H1 (cell line): ENCODE measurements around the gene GPR150. TPM values are rescaled to one million over a fixed set of nuclear protein-coding genes. Genes with fewer than 3 reads are reported as not detected.

Experiments used
- CTCF ChIA-PET: fragments of 300-600 bp; sonication (Branson Sonifier 250); formaldehyde crosslinking; loops from one replicate; lab custom pipeline; 2021; ENCODE audit not compliant: partially characterized antibody; lab: Charles Lee
- POLR2A ChIA-PET: fragments of 300-600 bp; sonication (Branson Sonifier 250); formaldehyde crosslinking; loops from one replicate; lab custom pipeline; 2021; ENCODE audit warnings: inconsistent platforms; ENCODE audit not compliant: partially characterized antibody; lab: Charles Lee
- DNase-seq, 2 experiments: peaks; one replicate each; pipeline versions ENCODE4 v3.0.0 to v3.0.0-alpha.2; 2010 to 2022; ENCODE audit warnings: low spot score in 2 of 2, low read depth in 1 of 2, mixed read lengths in 1 of 2
- FAIRE-seq: peaks from 2 replicates; lab custom pipeline; 2011; peaks lifted over from hg19 to GRCh38; lab: Jason Lieb, UNC
- H2AFZ ChIP-seq: 2 replicates; pipeline ENCODE4 v1.8.1; 2012; ENCODE audit warnings: low read length, inconsistent platforms
- H2AK5ac ChIP-seq: 2 replicates; pipeline ENCODE4 v1.6.1; 2013; ENCODE audit warnings: low read depth, low read length
- H2BK120ac ChIP-seq: replicated peaks from 2 replicates; pipeline ENCODE3; 2013; ENCODE audit warnings: low read depth, low read length, inconsistent platforms
- H2BK12ac ChIP-seq: 2 replicates; pipeline ENCODE4 v1.6.1; 2013; ENCODE audit warnings: low read depth, low read length
- H2BK15ac ChIP-seq: 2 replicates; pipeline ENCODE4 v1.6.1; 2013; ENCODE audit warnings: low read length
- H2BK20ac ChIP-seq: 2 replicates; pipeline ENCODE4 v1.6.1; 2013; ENCODE audit warnings: low read length
- H2BK5ac ChIP-seq: 2 replicates; pipeline ENCODE4 v1.6.1; 2013; ENCODE audit warnings: low read depth, low read length
- H3K14ac ChIP-seq: 2 replicates; pipeline ENCODE4 v1.6.1; 2013; ENCODE audit warnings: inconsistent platforms; ENCODE audit not compliant: insufficient read length
- H3K18ac ChIP-seq: 2 replicates; pipeline ENCODE4 v1.6.1; 2013; ENCODE audit warnings: low read length; ENCODE audit errors: extremely low read depth
- H3K23ac ChIP-seq: 2 replicates; pipeline ENCODE4 v1.6.1; 2013; ENCODE audit warnings: inconsistent platforms; ENCODE audit not compliant: insufficient read length
- H3K23me2 ChIP-seq: 2 replicates; pipeline ENCODE4 v1.6.1; 2013; ENCODE audit warnings: low read depth, low read length
- H3K27ac ChIP-seq: 2 replicates; pipeline ENCODE4 v1.6.1; 2011; ENCODE audit warnings: low read depth, low read length, inconsistent platforms
- H3K27me3 ChIP-seq, 4 experiments: replicated peaks in 1 of 4; 1 replicate in 1 of 4; 2 replicates in 3 of 4; pipeline versions ENCODE4 v1.6.1 to v1.8.1; 2011 to 2013; ENCODE audit warnings: low read length in 3 of 4, mild to moderate bottlenecking in 3 of 4, inconsistent platforms in 2 of 4, mixed read lengths in 2 of 4, moderate library complexity in 1 of 4; ENCODE audit not compliant: control insufficient read depth in 3 of 4, insufficient read depth in 3 of 4; ENCODE audit errors: extremely low read depth in 1 of 4
- H3K36me3 ChIP-seq, 4 experiments: 2 replicates each; pipeline versions ENCODE4 v1.6.1 to v1.8.1; 2011 to 2013; ENCODE audit warnings: mild to moderate bottlenecking in 4 of 4, low read length in 3 of 4, moderate library complexity in 2 of 4, control low read depth in 1 of 4, inconsistent platforms in 1 of 4; ENCODE audit not compliant: insufficient read depth in 4 of 4, control insufficient read depth in 2 of 4
- H3K4ac ChIP-seq: replicated peaks from 2 replicates; pipeline ENCODE3; 2013; ENCODE audit warnings: low read length, low read depth, mixed read lengths, inconsistent platforms; ENCODE audit not compliant: insufficient read length
- H3K4me1 ChIP-seq, 4 experiments: replicated peaks in 1 of 4; 1 replicate in 1 of 4; 2 replicates in 3 of 4; pipeline versions ENCODE4 v1.6.1 to v1.8.1; 2011 to 2013; ENCODE audit warnings: low read length in 3 of 4, inconsistent platforms in 2 of 4, mixed read lengths in 1 of 4; ENCODE audit not compliant: insufficient read depth in 4 of 4, control insufficient read depth in 3 of 4
- H3K4me2 ChIP-seq, 2 experiments: 2 replicates each; pipeline versions ENCODE4 v1.6.1 to v1.8.1; 2011 to 2013; ENCODE audit warnings: low read depth in 2 of 2, low read length in 2 of 2, control low read depth in 1 of 2, inconsistent platforms in 1 of 2, mild to moderate bottlenecking in 1 of 2; ENCODE audit not compliant: insufficient read depth in 1 of 2
- H3K4me3 ChIP-seq, 4 experiments: fragments of 200-600, 300-600 bp in 1 of 4; sonication (generic), shearing (Covaris generic), sonication (Bioruptor Twin) in 1 of 4; 2 replicates each; pipeline versions ENCODE4 v1.5.1 to v1.8.1; 2011 to 2016; ENCODE audit warnings: low read length in 4 of 4, low read depth in 3 of 4, control low read depth in 2 of 4, inconsistent platforms in 2 of 4, mild to moderate bottlenecking in 2 of 4, mixed read lengths in 1 of 4, moderate library complexity in 1 of 4; ENCODE audit not compliant: insufficient read depth in 2 of 4; ENCODE audit errors: extremely low read depth in 1 of 4
- H3K56ac ChIP-seq: replicated peaks from 2 replicates; pipeline ENCODE3; 2013; ENCODE audit warnings: low read depth, mild to moderate bottlenecking, mixed read lengths, low read length, inconsistent platforms; ENCODE audit not compliant: insufficient read length
- H3K79me1 ChIP-seq: 2 replicates; pipeline ENCODE4 v1.6.1; 2013; ENCODE audit warnings: low read depth, low read length, control low read depth
- H3K79me2 ChIP-seq, 2 experiments: 2 replicates each; pipeline versions ENCODE4 v1.6.1 to v1.8.1; 2012 to 2013; ENCODE audit warnings: low read length in 2 of 2, mild to moderate bottlenecking in 2 of 2, inconsistent platforms in 1 of 2; ENCODE audit not compliant: insufficient read depth in 2 of 2, control insufficient read depth in 1 of 2
- H3K9ac ChIP-seq, 4 experiments: replicated peaks in 1 of 4; 1 replicate in 1 of 4; 2 replicates in 3 of 4; pipeline versions ENCODE4 v1.6.1 to v1.8.1; 2011 to 2013; ENCODE audit warnings: low read depth in 3 of 4, low read length in 3 of 4, control low read depth in 2 of 4, mild to moderate bottlenecking in 2 of 4, moderate library complexity in 2 of 4, inconsistent platforms in 1 of 4; ENCODE audit errors: extremely low read depth in 1 of 4
- H3K9me3 ChIP-seq, 2 experiments: 2 replicates each; pipeline versions ENCODE4 v1.6.1 to v1.8.1; 2012 to 2013; ENCODE audit warnings: mild to moderate bottlenecking in 2 of 2, moderate library complexity in 2 of 2, control low read depth in 1 of 2, inconsistent platforms in 1 of 2, low read depth in 1 of 2, low read length in 1 of 2, mixed read lengths in 1 of 2; ENCODE audit not compliant: insufficient read depth in 2 of 2
- H4K20me1 ChIP-seq, 2 experiments: replicated peaks in 1 of 2; 2 replicates each; pipeline versions ENCODE3 to v1.8.1; 2011 to 2013; ENCODE audit warnings: inconsistent platforms in 2 of 2, low read length in 2 of 2, mild to moderate bottlenecking in 1 of 2; ENCODE audit not compliant: insufficient read depth in 2 of 2, control insufficient read depth in 1 of 2
- H4K5ac ChIP-seq: 2 replicates; pipeline ENCODE4 v1.6.1; 2013; ENCODE audit warnings: low read length, low read depth, mixed read lengths, inconsistent platforms; ENCODE audit not compliant: insufficient read length
- H4K8ac ChIP-seq: 2 replicates; pipeline ENCODE4 v1.8.0; 2013; ENCODE audit warnings: mild to moderate bottlenecking, moderate library complexity, low read length, inconsistent platforms; ENCODE audit not compliant: insufficient read depth; ENCODE audit errors: extremely low read depth
- H4K91ac ChIP-seq: replicated peaks from 2 replicates; pipeline ENCODE3; 2013; ENCODE audit warnings: low read length, mixed read lengths, inconsistent platforms; ENCODE audit not compliant: insufficient read length
- ASH2L ChIP-seq: fragments of 200-600, 300-600 bp; sonication (generic); IDR thresholded peaks from one replicate; pipeline ENCODE4 v1.7.1; 2017; ENCODE audit warnings: low read length
- CTBP2 ChIP-seq: IDR thresholded peaks from 2 replicates; pipeline ENCODE4 v1.7.0; 2011; ENCODE audit warnings: borderline replicate concordance, mild to moderate bottlenecking, moderate library complexity, mixed read lengths, low read length; ENCODE audit not compliant: insufficient read depth, insufficient read length
- EP300 ChIP-seq, 2 experiments: IDR thresholded peaks; 1 replicate in 1 of 2; 2 replicates in 1 of 2; pipeline ENCODE4 v1.6.1; 2011 to 2012; ENCODE audit warnings: low read depth in 2 of 2, low read length in 2 of 2, mild to moderate bottlenecking in 2 of 2, borderline replicate concordance in 1 of 2, inconsistent platforms in 1 of 2, moderate library complexity in 1 of 2
- EZH2 ChIP-seq: fragments of 200-600 bp; sonication (generic); IDR thresholded peaks from 2 replicates; pipeline ENCODE4 v1.7.1; 2012; ENCODE audit warnings: low read depth, mild to moderate bottlenecking, moderate library complexity, low read length, inconsistent platforms; ENCODE audit not compliant: severe bottlenecking
- KDM5A ChIP-seq: fragments of 200-600 bp; IDR thresholded peaks from 2 replicates; pipeline ENCODE4 v1.7.1; 2012; ENCODE audit warnings: mild to moderate bottlenecking, low read length, inconsistent platforms, mixed read lengths
- RBBP5 ChIP-seq: IDR thresholded peaks from 2 replicates; pipeline ENCODE4 v1.7.1; 2012; ENCODE audit warnings: low read depth, mild to moderate bottlenecking, inconsistent platforms, low read length, moderate library complexity, borderline replicate concordance
- TAF7 ChIP-seq: optimal IDR thresholded peaks from 2 replicates; pipeline ENCODE3; 2011; ENCODE audit warnings: low read depth, mild to moderate bottlenecking, inconsistent platforms, low read length, moderate library complexity, borderline replicate concordance
- TBP ChIP-seq: IDR thresholded peaks from 2 replicates; pipeline ENCODE4 v1.6.1; 2011; ENCODE audit warnings: low read depth, low read length, improper control_type of control experiment
- YY1 ChIP-seq: IDR thresholded peaks from 2 replicates; pipeline ENCODE4 v1.6.1; 2011; ENCODE audit warnings: low read depth, mild to moderate bottlenecking, low read length
- WGBS, 2 experiments: shearing (Covaris generic) in 1 of 2; methylation state at CpG; one replicate each; pipeline versions ENCODE4 v1.1.6 to v1.1.7; 2013 to 2015; ENCODE audit warnings: low lambda C conversion rate in 2 of 2, mixed read lengths in 2 of 2, inconsistent platforms in 1 of 2, low coverage in 1 of 2, missing lambda C conversion rate in 1 of 2; ENCODE audit not compliant: insufficient replicate concordance in 2 of 2, insufficient coverage in 1 of 2, insufficient read length in 1 of 2; ENCODE audit errors: extremely low coverage in 1 of 2, missing lambda C conversion rate in 1 of 2; 5-methylcytosine and 5-hydroxymethylcytosine counted together
- polyA plus RNA-seq, 7 experiments: library from polyadenylated mRNA; depleted of rRNA in 3 of 7; stranded (reverse) in 5 of 7; unstranded in 2 of 7; fragments of >200 nt in 5 of 7; fragments of 200-250 nt in 2 of 7; gene quantifications; 1 replicate in 5 of 7; 2 replicates in 1 of 7; 4 replicates in 1 of 7; pipeline versions ENCODE4 v1.2.1 to v1.2.3, GENCODE V29; 2011 to 2013; ENCODE audit warnings: missing spikeins in 2 of 7, mixed read lengths in 2 of 7
- total RNA-seq: library from RNA; stranded (reverse); fragmentation: NEBNext Ultra II Directional; extraction: Animal tissue kit (Norgen Biotek cat#: 25700); gene quantifications from 2 replicates; pipeline ENCODE4 v1.2.1, GENCODE V29; 2021

Gene GPR150
- total and polyA plus RNA-seq, 2 of the 8 experiments (the other 6 are each of a cell fraction or from before 2014, with no cell fraction given), result 0.14 TPM; not detected in 1

- no peaks in the 10 kb centered on the region for H3K9me3 ChIP-seq
- H2AFZ ChIP-seq, result no peak overlapping the region
- H3K4me3 ChIP-seq, result no peak overlapping the region
- no peak overlapping the region for H4K91ac ChIP-seq
- H2BK15ac ChIP-seq, result no peak overlapping the region
- no peaks in the 10 kb centered on the region for H3K23me2 ChIP-seq
- no peak overlapping the region for H3K14ac ChIP-seq
- ChIA-PET CTCF (interaction anchor here (0.8 to 5.0 kb wide), 3 partner anchors 8 to 24 kb away, joined by 3 to 42 read pairs (median 3); no protein-coding TSS in a partner anchor), POLR2A (no interaction called here)
- no peak overlapping the region for H4K8ac ChIP-seq
- no peak overlapping the region for H3K4me2 ChIP-seq
- H2BK12ac ChIP-seq, result no peak overlapping the region
- H3K23ac ChIP-seq, result no peak overlapping the region
- H4K20me1 ChIP-seq, result no peaks in the 10 kb centered on the region
- no peak overlapping the region for H2BK120ac ChIP-seq
- no peak overlapping the region for H3K9ac ChIP-seq
- H3K27ac ChIP-seq, result no peak overlapping the region
- H4K5ac ChIP-seq, result no peak overlapping the region
- H3K4ac ChIP-seq, result no peak overlapping the region
- H3K79me1 ChIP-seq, result no peaks in the 10 kb centered on the region
- WGBS, 2 experiments, result 84% methylated on average over 1 of the region's 1 CpG; no CpG with 5 or more reads in 1 of the 2 experiments
- H3K56ac ChIP-seq, result no peak overlapping the region
- no peak overlapping the region for H2AK5ac ChIP-seq
- H3K36me3 ChIP-seq, result no peaks in the 10 kb centered on the region
- no peak overlapping the region for H2BK20ac ChIP-seq
- DNase-seq (no peak), FAIRE-seq (no peak)
- no peaks in the 10 kb centered on the region for H3K27me3 ChIP-seq
- H3K4me1 ChIP-seq, result no peaks in the 10 kb centered on the region
- no peak for TF ChIP-seq KDM5A
- TF ChIP-seq YY1, result no peak
- no peak for TF ChIP-seq EZH2
- TF ChIP-seq EP300 (IDR thresholded peaks at IDR 0.05; ENCODE audit: borderline replicate concordance in 1 of 2, low read depth in 2 of 2, low read length in 2 of 2), result no peak
- TF ChIP-seq ASH2L, result no peak
- TF ChIP-seq CTBP2, result no peak
- TF ChIP-seq TBP, result no peak
- TF ChIP-seq RBBP5, result no peak
- no peak for TF ChIP-seq TAF7
- H3K79me2 ChIP-seq, result no peaks in the 10 kb centered on the region
- no peak overlapping the region for H2BK5ac ChIP-seq
- no peak overlapping the region for H3K18ac ChIP-seq
Observed at GRCh38 chr5:95655575-95655974, 35.7 kb downstream of the GPR150 start.
